Lower leg skin (tissue), 4 donors: ENCODE results near the gene PDS5B. TPM values are rescaled to one million over a fixed set of nuclear protein-coding genes. Genes with fewer than 3 reads are reported as not detected.
"Not testable (repeated sequence)": the region's sequence is repeated elsewhere in the genome, so short reads cannot be mapped to it uniquely, and the experiment has no call there.

Source experiments
- DNase-seq, 2 donors: peaks; one replicate each; pipeline ENCODE4 v3.0.0-alpha.2; 2019; ENCODE audit warnings: low spot score in 2 of 2
- H3K4me3 ChIP-seq: fragments of 200-600 bp; sonication (generic); 2 replicates; pipeline ENCODE4 v1.5.1; 2017; ENCODE audit warnings: mild to moderate bottlenecking, low read depth; ENCODE audit not compliant: poor library complexity, severe bottlenecking
- POLR2A ChIP-seq, 2 donors: fragments of 450-650 bp; IDR thresholded peaks; one replicate each; pipeline ENCODE4 v1.6.1; 2016 to 2017; ENCODE audit warnings: antibody characterized with exemption in 2 of 2, mild to moderate bottlenecking in 1 of 2, moderate library complexity in 1 of 2
- WGBS, 2 donors: methylation state at CpG; one replicate each; pipeline ENCODE4 v1.1.5; 2018; 5-methylcytosine and 5-hydroxymethylcytosine counted together
- intact Hi-C: fragments of 100-400 bp; cut with DNase I; formaldehyde crosslinking; loops from one replicate; pipeline ENCODE4 v1.15.0; 2023; ENCODE audit warnings: low total_unique reads
- total RNA-seq, 4 donors: library from RNA; depleted of rRNA; stranded (reverse); fragments of >200 nt; gene quantifications; one replicate each; pipeline ENCODE4 v1.1.0, GENCODE V29; 2016
- TF ChIP-seq, protein P1 (sequence below), 3 donors: fragments of 450-650 bp; IDR thresholded peaks; one replicate each; pipeline ENCODE4 v1.5.1; 2016; ENCODE audit warnings: antibody characterized with exemption in 3 of 3, mild to moderate bottlenecking in 3 of 3, moderate library complexity in 2 of 3

PDS5B gene
- total RNA-seq, 4 donors from 2014 or later, result 18.5 to 25.4 (median 23.4) TPM

DNA sequence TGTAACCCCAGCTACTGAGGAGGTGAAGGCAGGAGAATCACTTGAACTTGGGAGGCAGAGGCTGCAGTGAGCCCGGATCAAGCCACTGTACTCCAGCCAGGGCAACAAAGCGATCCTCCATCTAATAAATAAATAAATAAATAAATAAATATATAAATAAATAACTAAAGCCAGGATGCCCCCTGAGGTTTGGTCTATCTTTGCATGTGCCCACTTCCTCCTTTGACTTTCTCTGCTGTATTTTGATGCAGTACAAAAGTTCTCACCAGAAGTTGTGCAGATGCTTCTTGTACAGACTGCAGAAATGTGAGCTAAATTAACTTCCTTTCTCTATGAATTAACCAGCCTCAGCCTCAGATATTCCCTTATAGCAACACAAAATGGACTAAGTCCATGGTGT, 41.2 kb upstream of the PDS5B start:
- H3K4me3 ChIP-seq, result no peak overlapping the region
- TF ChIP-seq, protein P1, sequence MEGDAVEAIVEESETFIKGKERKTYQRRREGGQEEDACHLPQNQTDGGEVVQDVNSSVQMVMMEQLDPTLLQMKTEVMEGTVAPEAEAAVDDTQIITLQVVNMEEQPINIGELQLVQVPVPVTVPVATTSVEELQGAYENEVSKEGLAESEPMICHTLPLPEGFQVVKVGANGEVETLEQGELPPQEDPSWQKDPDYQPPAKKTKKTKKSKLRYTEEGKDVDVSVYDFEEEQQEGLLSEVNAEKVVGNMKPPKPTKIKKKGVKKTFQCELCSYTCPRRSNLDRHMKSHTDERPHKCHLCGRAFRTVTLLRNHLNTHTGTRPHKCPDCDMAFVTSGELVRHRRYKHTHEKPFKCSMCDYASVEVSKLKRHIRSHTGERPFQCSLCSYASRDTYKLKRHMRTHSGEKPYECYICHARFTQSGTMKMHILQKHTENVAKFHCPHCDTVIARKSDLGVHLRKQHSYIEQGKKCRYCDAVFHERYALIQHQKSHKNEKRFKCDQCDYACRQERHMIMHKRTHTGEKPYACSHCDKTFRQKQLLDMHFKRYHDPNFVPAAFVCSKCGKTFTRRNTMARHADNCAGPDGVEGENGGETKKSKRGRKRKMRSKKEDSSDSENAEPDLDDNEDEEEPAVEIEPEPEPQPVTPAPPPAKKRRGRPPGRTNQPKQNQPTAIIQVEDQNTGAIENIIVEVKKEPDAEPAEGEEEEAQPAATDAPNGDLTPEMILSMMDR (IDR thresholded peaks at IDR 0.05), result no peak
- 91 to 93% methylated on average over 2 of the region's 2 CpGs for WGBS, 2 donors
- intact Hi-C loops, result no loop called here
- no peak for DNase-seq

DNA sequence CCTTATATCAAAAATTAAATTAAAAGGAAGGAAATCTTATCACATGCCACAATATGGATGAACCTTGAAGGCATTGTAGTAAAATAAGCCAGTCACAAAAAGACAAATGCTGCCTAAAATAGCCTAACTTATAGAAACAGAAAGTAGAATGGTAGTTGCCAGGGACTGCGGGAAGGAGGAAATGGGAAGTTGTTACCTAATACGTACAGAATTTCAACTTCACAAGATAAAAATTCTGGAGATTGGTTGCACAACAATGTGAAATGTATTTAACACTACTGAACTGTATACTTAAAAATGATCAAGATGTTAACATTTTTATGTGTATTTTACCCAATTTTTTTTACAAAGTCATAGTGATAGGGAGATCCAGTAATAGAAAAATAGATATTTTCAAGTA, 37.4 kb upstream of the PDS5B start:
- no peak overlapping the region for H3K4me3 ChIP-seq
- intact Hi-C loops, result no loop called here
- no peak for DNase-seq
- TF ChIP-seq, protein P1 (IDR thresholded peaks at IDR 0.05), result no peak
- TF ChIP-seq POLR2A (IDR thresholded peaks at IDR 0.05), result no peak
- 48 to 63% methylated on average over 2 of the region's 2 CpGs for WGBS, 2 donors

DNA sequence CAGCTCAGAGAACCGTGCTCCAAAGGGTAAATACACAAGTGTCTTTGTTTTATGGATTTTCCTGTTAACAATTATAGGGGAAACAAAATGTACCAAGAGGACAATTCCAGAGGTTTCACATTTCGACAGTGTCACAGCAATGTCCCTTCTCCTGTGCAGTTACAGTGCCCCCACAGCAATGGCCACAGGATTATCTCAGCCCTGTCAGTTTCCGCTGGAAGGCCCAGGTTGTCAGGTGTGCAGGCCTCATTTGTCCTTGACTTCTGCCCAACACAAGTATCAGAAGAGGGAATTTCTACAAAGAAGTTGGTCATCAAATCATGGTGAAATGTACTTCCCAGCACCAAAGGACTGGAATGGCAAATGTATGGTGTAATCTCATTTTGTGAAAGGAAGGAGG, 36.5 kb upstream of the PDS5B start:
- no peak for TF ChIP-seq POLR2A (IDR thresholded peaks at IDR 0.05)
- TF ChIP-seq, protein P1 (IDR thresholded peaks at IDR 0.05), result no peak
- intact Hi-C loops, result no loop called here
- WGBS, 2 donors, result 73 to 79% methylated on average over 3 of the region's 3 CpGs
- no peak overlapping the region for H3K4me3 ChIP-seq
- no peak for DNase-seq

DNA sequence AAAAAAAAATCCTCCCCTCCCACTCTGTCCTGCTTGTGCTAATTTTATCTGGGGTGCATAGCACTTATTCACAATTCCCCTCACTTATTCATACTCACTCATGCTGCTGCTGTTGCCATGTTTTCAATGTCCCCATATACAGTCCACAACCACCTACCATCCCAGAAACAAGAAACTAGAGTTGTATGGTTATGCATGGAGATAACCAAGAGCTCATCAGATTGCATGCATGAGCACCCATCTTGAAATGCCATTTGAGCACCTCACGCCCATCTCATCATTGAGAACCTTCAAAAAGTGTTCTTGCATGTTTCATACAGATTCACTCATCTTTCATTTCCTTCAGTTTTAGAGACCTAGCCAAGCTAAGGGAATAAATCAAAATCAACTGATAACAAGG, 32.5 kb upstream of the PDS5B start:
- TF ChIP-seq, protein P1 (IDR thresholded peaks at IDR 0.05), result no peak
- no peak for TF ChIP-seq POLR2A (IDR thresholded peaks at IDR 0.05)
- intact Hi-C loops, result no loop called here
- 79 to 100% methylated on average over 1 of the region's 1 CpG for WGBS, 2 donors
- no peak overlapping the region for H3K4me3 ChIP-seq
- no peak for DNase-seq

DNA sequence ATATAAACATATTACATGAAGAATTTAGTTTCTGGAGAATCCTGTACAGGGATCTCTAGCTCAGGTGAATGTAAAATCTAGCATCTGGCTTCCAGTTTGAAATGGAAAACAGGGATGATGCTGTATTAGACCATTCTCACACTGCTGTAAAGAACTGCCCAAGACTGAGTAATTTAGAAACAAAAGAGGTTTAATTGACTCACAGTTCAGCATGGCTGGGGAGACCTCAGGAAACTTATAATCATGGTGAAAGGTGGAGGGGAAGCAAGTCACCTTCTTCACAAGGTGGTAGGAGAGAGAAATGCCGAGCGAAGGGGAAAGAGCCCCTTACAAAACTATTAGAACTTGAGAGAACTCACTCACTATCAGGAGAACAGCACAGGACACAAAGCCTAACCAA, 30.6 kb upstream of the PDS5B start:
- no peak for DNase-seq
- no peak overlapping the region for H3K4me3 ChIP-seq
- intact Hi-C loops, result no loop called here
- WGBS, 2 donors, result 96 to 97% methylated on average over 2 of the region's 2 CpGs
- no peak for TF ChIP-seq POLR2A (IDR thresholded peaks at IDR 0.05)
- TF ChIP-seq, protein P1 (IDR thresholded peaks at IDR 0.05), result no peak

DNA sequence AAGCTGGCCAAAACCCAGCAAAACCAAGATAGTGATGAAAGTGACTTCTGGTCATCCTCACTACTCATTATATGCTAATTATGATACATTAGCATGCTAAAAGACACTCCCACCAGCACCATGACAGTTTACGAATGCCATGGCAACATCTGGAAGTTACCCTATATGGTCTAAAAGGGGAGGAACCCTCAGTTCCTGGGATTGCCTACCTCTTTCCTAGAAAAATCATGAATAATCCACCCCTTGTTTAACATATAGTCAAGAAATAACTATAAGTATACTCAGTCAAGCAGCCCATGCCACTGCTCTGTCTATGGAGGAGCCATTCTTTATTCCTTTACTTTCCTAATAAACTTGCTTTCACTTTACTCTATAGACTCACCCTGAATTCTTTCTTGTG, 25.4 kb upstream of the PDS5B start:
- DNase-seq, intact Hi-C loops, H3K4me3 ChIP-seq: not testable (repeated sequence)
- WGBS, 2 donors, result 89 to 100% methylated on average over 1 of the region's 1 CpG

DNA sequence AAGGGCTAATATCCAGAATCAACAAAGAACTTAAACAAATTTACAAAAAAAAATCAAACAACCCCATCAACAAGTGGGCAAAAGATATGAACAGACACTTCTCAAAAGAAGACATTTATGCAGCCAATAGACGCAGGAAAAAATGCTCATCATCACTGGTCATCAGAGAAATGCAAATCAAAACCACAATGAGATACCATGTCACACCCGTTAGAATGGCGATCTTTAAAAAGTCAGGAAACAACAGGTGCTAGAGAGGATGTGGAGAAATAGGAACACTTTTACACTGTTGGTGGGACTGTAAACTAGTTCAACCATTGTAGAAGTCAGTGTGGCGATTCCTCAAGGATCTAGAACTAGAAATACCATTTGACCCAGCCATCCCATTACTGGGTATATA, 10.6 kb upstream of the PDS5B start:
- WGBS, 2 donors, result 87 to 96% methylated on average over 4 of the region's 4 CpGs
- H3K4me3 ChIP-seq, intact Hi-C loops, DNase-seq: not testable (repeated sequence)
